ENCODE measurements around the gene FAM114A1.

The FAM114A1 gene

DNA sequence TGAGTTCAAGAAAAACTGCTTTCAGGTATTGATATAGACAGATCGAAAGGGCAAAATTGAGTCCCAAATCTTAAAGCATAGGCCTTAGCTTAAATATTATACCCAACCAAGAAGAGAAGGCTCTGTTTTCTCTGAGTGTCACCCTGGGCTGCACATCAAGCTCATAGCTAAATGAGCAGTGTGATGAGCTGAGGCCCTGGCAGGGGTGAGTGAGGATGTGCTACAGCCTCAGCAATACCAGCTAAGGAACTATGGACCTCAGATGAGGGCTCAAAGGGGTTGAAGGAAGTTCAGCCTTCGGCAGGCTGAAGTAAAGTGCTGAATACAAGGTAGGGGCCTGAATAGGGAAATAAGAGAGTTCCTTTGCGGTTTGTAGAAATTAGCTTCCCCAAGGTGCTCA lies 79.3 kb downstream of the FAM114A1 start:
- DNase-seq (ENCODE audit: low read depth): no peak
- no peak overlapping the region for H3K4me3 ChIP-seq (ENCODE audit: control insufficient read depth, low read depth, low read length)
- TF ChIP-seq, protein P1, sequence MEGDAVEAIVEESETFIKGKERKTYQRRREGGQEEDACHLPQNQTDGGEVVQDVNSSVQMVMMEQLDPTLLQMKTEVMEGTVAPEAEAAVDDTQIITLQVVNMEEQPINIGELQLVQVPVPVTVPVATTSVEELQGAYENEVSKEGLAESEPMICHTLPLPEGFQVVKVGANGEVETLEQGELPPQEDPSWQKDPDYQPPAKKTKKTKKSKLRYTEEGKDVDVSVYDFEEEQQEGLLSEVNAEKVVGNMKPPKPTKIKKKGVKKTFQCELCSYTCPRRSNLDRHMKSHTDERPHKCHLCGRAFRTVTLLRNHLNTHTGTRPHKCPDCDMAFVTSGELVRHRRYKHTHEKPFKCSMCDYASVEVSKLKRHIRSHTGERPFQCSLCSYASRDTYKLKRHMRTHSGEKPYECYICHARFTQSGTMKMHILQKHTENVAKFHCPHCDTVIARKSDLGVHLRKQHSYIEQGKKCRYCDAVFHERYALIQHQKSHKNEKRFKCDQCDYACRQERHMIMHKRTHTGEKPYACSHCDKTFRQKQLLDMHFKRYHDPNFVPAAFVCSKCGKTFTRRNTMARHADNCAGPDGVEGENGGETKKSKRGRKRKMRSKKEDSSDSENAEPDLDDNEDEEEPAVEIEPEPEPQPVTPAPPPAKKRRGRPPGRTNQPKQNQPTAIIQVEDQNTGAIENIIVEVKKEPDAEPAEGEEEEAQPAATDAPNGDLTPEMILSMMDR (IDR thresholded peaks at IDR 0.05; ENCODE audit: control insufficient read depth, insufficient read depth, low read depth, low read length, missing control alignments): no peak

DNA sequence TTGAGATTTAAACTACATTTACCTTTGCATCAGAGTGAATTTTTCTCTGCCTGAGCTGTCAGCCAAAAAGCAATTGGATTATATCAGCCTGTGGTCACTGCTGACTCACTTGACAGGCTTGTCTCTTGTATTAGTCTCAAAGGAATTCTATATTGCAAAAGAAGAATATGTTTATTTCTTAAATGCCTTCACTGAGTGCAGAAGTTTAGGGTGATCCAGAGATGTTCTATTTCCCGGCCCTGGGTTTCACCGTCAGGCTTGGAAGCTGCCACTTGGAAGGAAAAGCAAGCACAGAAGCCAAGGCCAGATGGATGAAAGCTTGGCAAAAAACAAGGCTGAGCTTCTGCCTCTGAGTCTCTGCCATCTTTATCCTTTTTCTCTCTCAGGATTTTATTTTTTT lies 80.9 kb downstream of the FAM114A1 start:
- peak; percentile 83 for DNase-seq (ENCODE audit: low read depth)
- H3K4me3 ChIP-seq (ENCODE audit: control insufficient read depth, low read depth, low read length): no peak overlapping the region
- TF ChIP-seq, protein P1 (IDR thresholded peaks at IDR 0.05; ENCODE audit: control insufficient read depth, insufficient read depth, low read depth, low read length, missing control alignments): no peak

GRCh38 chr4:38949411-38950051 lies 81.9 kb downstream of the FAM114A1 start:
- no peak overlapping the region for H3K4me3 ChIP-seq (ENCODE audit: control insufficient read depth, low read depth, low read length)
- TF ChIP-seq, protein P1 (IDR thresholded peaks at IDR 0.05; ENCODE audit: control insufficient read depth, insufficient read depth, low read depth, low read length, missing control alignments): no peak
- DNase-seq (ENCODE audit: low read depth): no peak

GRCh38 chr4:38950159-38950558 lies 82.6 kb downstream of the FAM114A1 start:
- no peak overlapping the region for H3K4me3 ChIP-seq (ENCODE audit: control insufficient read depth, low read depth, low read length)
- TF ChIP-seq, protein P1 (IDR thresholded peaks at IDR 0.05; ENCODE audit: control insufficient read depth, insufficient read depth, low read depth, low read length, missing control alignments): no peak
- DNase-seq (ENCODE audit: low read depth): no peak

- DNase-seq (ENCODE audit: low read depth): no peak
- TF ChIP-seq, protein P1 (IDR thresholded peaks at IDR 0.05; ENCODE audit: control insufficient read depth, insufficient read depth, low read depth, low read length, missing control alignments): no peak
- H3K4me3 ChIP-seq (ENCODE audit: control insufficient read depth, low read depth, low read length): no peak overlapping the region
Observed at GRCh38 chr4:38950734-38951133, 83.1 kb downstream of the FAM114A1 start.

DNA sequence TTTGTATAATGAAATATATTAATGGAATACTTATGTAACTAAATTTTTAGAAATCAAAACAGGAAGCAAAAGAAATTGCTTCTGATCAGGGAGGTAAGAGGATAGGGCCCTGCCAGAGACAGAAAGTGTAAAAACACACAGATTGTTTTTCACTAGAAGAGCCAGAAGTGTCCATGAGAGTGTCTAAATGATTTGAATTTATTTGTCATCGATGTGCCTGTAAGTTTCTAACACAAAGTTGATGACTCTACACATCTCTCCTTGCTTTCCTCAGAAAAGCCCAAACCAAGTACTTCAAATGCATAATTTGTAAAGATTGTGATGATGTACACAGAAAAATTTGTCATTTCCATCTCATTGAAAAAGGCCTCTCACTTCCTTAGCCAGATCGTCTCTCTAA lies 84.0 kb downstream of the FAM114A1 start:
- H3K4me3 ChIP-seq (ENCODE audit: control insufficient read depth, low read depth, low read length): no peak overlapping the region
- TF ChIP-seq, protein P1 (IDR thresholded peaks at IDR 0.05; ENCODE audit: control insufficient read depth, insufficient read depth, low read depth, low read length, missing control alignments): no peak
- DNase-seq (ENCODE audit: low read depth): no peak
